HG03521 (cell line): ENCODE measurements around the gene CXCR5.
"Not testable (repeated sequence)": the region's sequence is repeated elsewhere in the genome, so short reads cannot be mapped to it uniquely, and the experiment has no call there.

ENCODE experiments used
- ATAC-seq: cut with Tn5 transposase; IDR thresholded peaks from one replicate; pipeline ENCODE4 v1.9.1; 2021; ENCODE audit warnings: mild to moderate bottlenecking, moderate library complexity; ENCODE audit not compliant: unreplicated experiment

Gene CXCR5

DNA sequence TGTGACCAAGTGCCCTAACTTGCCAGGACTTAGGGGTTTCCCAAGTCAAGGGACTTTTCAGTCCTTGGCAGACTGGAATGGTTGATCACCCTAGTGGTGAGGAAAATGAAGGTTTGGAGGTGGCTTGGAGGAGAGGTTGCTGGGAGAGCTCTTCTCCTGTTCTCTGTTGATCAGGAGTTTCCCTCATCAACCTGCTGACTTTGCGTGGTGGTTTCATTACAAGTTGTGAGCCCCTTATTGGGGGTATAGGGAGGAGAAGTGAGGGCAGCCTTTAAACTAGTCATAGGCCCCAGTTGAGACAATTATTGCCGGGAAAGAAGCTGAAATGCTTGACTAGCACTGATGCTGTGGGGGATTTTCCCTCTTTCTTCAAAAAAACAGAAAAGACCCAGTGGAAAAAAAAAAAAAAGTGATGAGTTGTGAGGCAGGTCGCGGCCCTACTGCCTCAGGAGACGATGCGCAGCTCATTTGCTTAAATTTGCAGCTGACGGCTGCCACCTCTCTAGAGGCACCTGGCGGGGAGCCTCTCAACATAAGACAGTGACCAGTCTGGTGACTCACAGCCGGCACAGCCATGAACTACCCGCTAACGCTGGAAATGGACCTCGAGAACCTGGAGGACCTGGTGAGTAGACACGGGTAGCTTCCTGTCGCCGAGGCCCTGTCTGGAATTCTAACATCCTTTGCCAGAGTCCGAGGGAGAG lies at the start of gene CXCR5:
TSS of gene CXCR5 (plus strand) at position 525 of the 704 bp plus-strand sequence. CDS start at position 575, 50 bp downstream.
- peak; percentile 52 for ATAC-seq

DNA sequence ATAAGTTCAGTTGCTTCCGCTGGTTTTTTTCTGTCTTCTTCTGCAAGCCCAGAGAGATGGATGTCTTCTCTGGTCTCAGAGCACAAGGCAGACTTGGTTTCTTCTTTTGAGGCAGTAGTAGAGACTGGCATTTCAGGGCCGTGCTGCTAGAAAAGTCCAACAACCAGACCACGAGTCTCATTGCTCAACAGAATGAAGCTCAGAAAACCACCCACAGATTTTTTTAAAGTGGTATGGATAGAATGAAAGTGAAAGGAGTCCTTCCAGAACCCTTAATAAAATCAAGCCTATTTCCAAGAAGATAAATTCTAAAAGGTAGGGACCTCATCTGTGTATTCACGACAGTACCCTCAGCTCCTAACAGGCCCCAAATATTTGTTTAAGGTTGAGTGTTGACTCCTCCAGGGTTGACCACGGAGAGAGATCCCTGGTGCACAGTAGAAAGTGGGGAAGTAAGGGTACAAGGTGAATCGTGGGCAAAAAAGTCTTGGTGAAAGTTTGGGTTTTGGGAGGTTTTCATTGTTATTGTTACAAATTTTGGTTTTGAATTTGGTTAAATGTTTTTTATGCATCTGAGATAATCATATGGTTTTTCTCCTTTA lies 49.2 kb upstream of the CXCR5 start:
- ATAC-seq = no peak

- ATAC-seq = no peak
Measured at GRCh38 chr11:118837868-118838267, 45.8 kb upstream of the CXCR5 start.

DNA sequence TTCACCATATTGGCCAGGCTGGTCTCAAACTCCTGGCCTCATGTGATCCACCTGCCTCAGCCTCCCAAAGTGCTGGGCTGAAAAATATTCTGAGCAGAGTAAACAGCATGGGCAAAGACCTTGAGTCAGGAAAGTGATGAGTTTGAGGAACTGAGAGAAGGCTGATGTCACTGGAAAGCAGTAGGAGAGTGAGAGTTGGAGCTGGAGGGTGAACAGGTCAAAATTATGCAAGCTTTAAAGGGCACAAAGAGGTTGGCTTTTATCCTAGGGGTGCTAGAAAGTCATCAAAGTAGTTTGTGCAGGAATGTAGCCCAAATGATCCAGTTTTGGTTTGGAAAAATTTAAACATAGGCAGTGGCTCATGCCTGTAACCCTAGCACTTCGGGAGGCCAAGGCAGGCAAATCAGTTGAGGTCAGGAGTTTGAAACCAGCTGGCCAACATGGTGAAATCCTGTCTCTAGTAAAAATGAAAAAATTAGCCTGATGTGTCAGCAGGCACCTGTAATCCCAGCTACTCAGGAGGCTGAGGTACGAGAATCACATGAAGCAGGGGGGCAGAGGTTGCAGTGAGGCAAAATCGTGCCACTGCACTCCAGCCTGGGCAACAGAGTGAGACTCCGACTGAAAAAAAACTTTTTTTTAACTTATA lies 44.7 kb upstream of the CXCR5 start:
- no peak for ATAC-seq

GRCh38 chr11:118841469-118842242 lies 42.0 kb upstream of the CXCR5 start:
- no peak for ATAC-seq

DNA sequence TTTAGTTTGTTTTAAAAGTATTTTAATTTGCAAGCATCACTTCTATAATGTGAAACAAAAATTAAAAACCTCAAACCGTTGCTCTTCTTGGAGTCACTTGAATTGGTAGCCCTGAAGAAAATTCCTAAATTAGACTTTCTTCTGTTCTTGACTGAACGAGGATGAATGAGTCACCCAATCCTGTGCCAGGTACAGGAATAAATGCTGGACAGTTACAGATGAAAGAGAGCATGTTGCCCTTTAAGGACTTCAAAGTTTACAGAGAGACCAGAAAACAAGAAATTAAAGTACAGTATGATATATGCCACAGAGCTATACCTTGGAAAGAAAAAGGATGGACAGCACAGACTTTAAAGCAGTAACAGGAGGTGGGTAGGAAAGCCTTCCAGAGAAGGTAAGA lies 41.3 kb upstream of the CXCR5 start:
- no peak for ATAC-seq

DNA sequence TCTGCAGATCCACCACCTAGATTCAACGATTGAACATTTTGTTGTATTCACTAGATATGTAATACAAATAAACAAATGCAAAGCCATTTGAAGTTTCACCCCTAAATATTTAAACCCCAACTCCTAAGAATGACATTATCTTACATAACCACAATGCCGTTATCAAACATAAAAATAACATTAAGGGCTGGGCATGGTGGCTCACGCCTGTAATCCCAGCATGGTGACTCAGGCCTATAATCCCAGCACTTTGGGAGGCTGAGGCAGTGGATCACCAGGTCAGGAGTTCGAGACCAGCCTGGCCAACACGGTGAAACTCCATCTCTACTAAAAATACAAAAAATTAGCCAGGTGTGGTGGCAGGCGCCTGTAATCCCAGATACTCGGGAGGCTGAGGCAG lies 40.8 kb upstream of the CXCR5 start:
- not testable (repeated sequence) for ATAC-seq

DNA sequence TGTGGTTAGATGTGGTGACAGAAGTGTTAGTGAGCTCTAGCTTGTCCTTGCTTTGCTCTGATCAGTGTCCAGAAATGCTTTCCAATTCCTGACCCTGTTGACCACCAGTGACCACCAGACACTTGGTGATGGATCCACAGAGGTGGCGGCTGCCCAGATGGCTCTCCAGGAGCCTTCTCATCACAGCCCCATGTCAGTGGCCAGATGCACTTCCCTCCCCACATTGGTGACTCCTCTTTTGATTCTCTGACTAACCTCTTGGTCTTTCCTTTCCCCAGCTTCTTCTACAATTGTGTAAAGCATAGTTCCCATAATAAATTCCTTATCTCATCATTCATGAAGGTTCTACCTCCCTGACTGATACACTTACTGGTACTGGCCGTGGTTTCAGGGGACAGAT lies 40.1 kb upstream of the CXCR5 start:
- no peak for ATAC-seq

- ATAC-seq = no peak
Measured at GRCh38 chr11:118845369-118845768, 38.3 kb upstream of the CXCR5 start.

DNA sequence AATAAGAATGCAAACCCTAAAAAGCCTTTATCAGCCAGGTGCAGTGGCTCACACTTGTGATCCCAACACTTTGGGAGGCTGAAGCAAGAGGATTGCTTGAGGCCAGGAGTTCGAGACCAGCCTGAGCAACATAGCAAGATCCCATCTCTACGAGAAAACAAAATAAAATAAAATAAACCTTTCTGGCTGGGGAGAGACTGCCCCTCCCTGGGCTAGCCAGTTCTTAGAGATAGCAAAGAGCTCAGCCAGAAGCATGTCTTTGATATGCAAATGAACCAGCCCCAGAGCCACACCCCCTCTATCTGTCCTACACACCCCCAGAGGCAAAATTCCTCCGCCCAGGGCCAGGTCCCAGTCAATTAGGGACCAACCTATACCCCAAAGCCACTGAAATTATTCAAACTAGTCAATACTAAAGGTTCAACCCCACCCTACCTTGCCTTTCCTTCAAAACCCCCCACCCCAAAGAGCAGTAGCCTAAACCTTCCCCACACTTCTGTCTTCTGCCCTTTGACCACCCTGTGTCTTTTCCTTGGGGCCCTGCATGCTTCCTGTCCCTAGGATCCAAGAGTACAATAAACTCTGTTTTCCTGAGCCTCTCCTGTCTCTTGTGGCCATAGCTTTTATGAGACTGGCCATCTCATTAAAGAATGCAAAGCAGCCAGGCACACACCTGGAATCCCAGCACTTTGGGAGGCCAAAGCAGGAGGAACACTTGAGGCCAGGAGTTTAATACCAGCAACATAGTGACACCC lies 37.3 kb upstream of the CXCR5 start:
- ATAC-seq = no peak

DNA sequence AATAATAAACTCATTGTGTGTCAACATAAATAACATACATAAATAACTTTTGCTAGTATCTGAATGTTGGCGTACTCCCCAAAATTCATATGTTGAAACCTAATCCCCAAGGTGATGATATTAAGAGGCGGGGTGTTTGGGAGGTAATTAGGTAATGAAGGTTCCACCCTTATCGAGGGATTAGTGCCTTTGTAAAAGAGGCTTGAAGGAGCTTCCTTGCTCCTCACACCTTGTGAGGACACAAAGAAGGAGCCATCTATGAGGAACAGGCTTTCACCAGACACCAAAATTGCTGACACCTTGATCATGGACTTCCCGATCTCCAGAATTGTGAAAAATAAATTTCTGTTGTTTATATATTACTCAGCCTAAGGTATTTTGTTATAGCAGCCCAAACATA lies 33.9 kb upstream of the CXCR5 start:
- no peak for ATAC-seq

DNA sequence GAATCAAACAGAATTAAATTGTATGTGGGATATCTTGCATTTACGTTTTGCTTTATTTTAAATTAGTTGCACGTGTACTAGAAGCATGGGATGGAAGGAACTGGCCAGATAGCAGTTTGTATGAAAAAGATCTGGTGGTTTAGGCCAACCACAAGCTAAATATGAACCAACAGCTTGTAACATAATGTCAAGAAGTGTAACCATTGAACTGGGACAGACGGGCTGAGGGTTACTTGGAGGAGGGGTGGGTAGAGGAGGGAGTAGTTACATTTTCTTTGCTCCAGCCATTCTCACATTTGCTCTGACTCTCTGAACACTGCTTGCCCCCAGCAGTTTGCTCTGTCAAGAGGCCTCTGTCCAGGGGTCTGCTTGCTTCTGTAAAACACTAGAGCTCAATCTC lies 31.7 kb upstream of the CXCR5 start:
- ATAC-seq = peak; percentile 64

DNA sequence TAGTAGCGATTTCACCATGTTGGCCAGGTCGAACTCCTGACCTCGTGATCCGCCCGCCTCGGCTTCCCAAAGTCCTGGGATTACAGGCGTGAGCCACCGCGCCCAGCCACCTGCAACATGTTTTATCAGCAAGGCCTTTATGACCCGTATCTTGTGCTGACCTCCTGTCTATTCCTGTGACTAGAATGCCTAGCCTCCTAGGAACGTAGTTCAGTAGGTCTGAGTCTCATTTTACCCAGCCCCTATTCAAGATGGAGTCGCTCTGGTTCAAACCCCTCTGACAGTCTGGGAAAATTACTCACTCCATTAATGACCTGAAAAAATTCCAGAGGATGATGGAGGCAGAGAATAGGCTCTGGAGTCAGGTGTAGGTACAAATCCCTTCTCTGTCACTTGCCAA lies 30.0 kb upstream of the CXCR5 start:
- no peak for ATAC-seq

- no peak for ATAC-seq
Measured at GRCh38 chr11:118856314-118856713, 27.4 kb upstream of the CXCR5 start.

DNA sequence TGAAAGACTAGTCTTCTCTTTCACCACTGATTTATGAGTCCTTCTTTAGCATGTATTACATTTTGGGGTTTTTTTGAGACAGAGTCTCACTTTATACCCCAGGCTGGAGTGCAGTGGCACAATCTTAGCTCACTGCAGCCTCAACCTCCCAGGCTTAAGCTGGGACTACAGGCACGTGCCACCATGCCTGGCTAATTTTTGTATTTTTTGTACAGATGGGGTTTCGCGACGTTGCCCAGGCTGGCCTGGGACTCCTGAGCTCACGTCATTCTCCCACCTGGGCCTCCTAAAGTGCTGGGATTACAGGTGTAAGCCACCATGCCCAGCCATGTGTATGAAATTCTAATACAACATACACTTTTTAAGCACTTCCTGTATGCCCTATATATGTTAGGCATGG lies 26.3 kb upstream of the CXCR5 start:
- no peak for ATAC-seq

DNA sequence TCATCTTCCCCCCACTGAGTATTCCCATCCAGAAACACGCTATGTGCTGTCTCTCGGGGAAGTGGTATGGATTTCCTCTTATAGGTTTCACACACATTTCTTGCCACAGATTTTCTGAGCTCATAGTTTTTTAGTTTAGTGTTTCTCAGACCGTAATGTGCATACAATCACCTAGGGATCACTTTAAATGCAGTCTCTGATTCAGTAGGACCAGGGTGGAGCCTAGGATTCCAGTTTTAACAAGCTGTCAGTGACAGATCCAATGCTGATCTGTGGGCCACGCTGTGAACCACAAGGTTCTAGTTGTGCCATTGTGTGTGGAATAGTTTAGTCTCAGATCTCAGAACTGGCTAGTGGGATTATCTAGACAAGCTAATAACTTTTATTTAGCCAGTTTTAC lies 23.7 kb upstream of the CXCR5 start:
- no peak for ATAC-seq

GRCh38 chr11:118868659-118869058 lies 15.0 kb upstream of the CXCR5 start:
- no peak for ATAC-seq

DNA sequence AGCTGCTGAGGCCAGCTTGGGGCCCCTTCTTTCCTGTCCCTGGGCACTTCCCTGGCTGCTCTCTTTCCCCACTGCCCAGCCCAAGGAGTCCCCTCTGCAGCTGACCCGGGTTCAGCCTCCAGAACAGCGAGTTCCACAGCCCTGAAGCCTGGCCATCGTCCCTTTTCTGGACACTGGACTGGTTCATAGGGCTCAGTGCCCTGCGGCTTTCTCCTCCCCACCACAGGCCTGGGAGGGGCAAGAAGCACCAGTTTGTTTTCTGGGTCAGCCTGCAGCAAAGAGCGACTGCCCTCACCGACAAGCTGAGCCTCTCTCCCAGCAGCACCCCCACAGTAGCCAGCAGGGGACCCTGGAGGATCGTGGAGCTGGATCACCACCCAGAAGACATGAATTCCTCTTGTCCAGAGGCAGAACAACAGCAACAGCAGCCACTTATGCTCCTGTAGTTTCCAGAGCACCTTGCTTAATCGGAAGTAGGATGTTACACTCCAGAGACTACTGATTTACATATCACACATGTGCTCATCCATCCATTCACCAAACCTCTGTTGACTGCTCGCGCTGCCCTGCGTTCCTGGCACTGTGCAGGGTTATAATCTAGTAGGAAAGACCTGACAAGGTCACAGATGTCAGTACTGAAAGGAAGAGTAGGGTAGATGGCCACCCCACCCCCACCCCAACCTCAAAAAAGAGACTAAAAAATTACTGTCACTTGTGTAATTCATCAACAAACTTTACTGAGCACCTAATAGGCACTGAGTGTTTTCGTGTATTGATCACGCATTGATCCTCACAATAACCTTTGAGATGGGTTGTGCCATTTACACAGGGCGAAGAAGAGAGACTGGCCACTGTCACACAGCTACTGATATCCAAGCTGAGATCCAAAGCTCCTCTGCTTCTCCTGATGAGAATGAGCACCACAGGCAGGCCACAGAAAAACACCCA lies 13.0 kb upstream of the CXCR5 start:
- ATAC-seq = no peak

- ATAC-seq = no peak
Measured at GRCh38 chr11:118872403-118872821, 11.3 kb upstream of the CXCR5 start.

- no peak for ATAC-seq
Measured at GRCh38 chr11:118873804-118874203, 9.9 kb upstream of the CXCR5 start.
